CD14-positive monocyte (primary cell): ENCODE measurements around the gene PAMR1. TPM values are rescaled to one million over a fixed set of nuclear protein-coding genes. Genes with fewer than 3 reads are reported as not detected.

Source experiments
- DNase-seq, 3 donors: peaks; one replicate each; pipeline ENCODE4 v3.0.0-alpha.2; 2011 to 2022
- H2AFZ ChIP-seq: 2 replicates; pipeline ENCODE4 v1.6.0; 2012; ENCODE audit warnings: mild to moderate bottlenecking, low read depth, low read length, inconsistent platforms; ENCODE audit not compliant: insufficient read depth, poor library complexity, severe bottlenecking
- H3K27ac ChIP-seq, 2 donors: 1 replicate in 1 of 2; 2 replicates in 1 of 2; pipeline ENCODE4 v1.5.1; 2012 to 2013; ENCODE audit warnings: low read length in 2 of 2, control low read depth in 1 of 2, inconsistent platforms in 1 of 2, low read depth in 1 of 2, mild to moderate bottlenecking in 1 of 2
- H3K27me3 ChIP-seq, 2 donors: one replicate each; pipeline versions ENCODE4 v1.6.0 to v1.6.1; 2011 to 2013; ENCODE audit warnings: low read length in 2 of 2; ENCODE audit not compliant: control insufficient read depth in 2 of 2, insufficient read depth in 2 of 2
- H3K36me3 ChIP-seq, 2 donors: replicated peaks in 1 of 2; 1 replicate in 1 of 2; 2 replicates in 1 of 2; pipeline versions ENCODE4 v1.5.1 to v1.6.1; 2012 to 2013; ENCODE audit warnings: low read length in 2 of 2, control low read depth in 1 of 2, inconsistent platforms in 1 of 2, mild to moderate bottlenecking in 1 of 2; ENCODE audit not compliant: insufficient read depth in 2 of 2, control insufficient read depth in 1 of 2
- H3K4me1 ChIP-seq, 2 donors: 1 replicate in 1 of 2; 2 replicates in 1 of 2; pipeline versions ENCODE4 v1.5.1 to v1.6.1; 2012 to 2013; ENCODE audit warnings: low read length in 2 of 2, control low read depth in 1 of 2, inconsistent platforms in 1 of 2, mild to moderate bottlenecking in 1 of 2, moderate library complexity in 1 of 2; ENCODE audit not compliant: insufficient read depth in 2 of 2, control insufficient read depth in 1 of 2
- H3K4me2 ChIP-seq: replicated peaks from 2 replicates; pipeline ENCODE3; 2012; ENCODE audit warnings: low read length, moderate library complexity, mild to moderate bottlenecking; ENCODE audit not compliant: poor library complexity, severe bottlenecking; ENCODE audit errors: extremely low read depth
- H3K4me3 ChIP-seq, 3 experiments: fragments of 200-600 bp in 1 of 3; sonication (generic) in 1 of 3; replicated peaks in 1 of 3; 1 replicate in 2 of 3; 2 replicates in 1 of 3; pipeline ENCODE4 v1.5.1; 2011 to 2013; ENCODE audit warnings: low read length in 3 of 3, mild to moderate bottlenecking in 3 of 3, control low read depth in 2 of 3, low read depth in 2 of 3, inconsistent platforms in 1 of 3, moderate library complexity in 1 of 3
- H3K79me2 ChIP-seq: 2 replicates; pipeline ENCODE4 v1.6.0; 2012; ENCODE audit warnings: mild to moderate bottlenecking, control low read depth, inconsistent platforms, low read length, moderate library complexity; ENCODE audit not compliant: insufficient read depth
- H3K9ac ChIP-seq: 2 replicates; pipeline ENCODE4 v1.6.0; 2017; ENCODE audit warnings: low read length, mild to moderate bottlenecking; ENCODE audit not compliant: insufficient read depth, poor library complexity, severe bottlenecking
- H3K9me3 ChIP-seq, 2 donors: replicated peaks in 1 of 2; 1 replicate in 1 of 2; 2 replicates in 1 of 2; pipeline versions ENCODE4 v1.5.1 to v1.6.1; 2012 to 2013; ENCODE audit warnings: low read length in 2 of 2, control low read depth in 1 of 2; ENCODE audit not compliant: control insufficient read depth in 1 of 2, insufficient read depth in 1 of 2
- H4K20me1 ChIP-seq: 2 replicates; pipeline ENCODE4 v1.6.0; 2012; ENCODE audit warnings: mild to moderate bottlenecking, low read length, control low read depth, moderate library complexity; ENCODE audit not compliant: insufficient read depth
- H3K27ac Mint-ChIP-seq, 7 donors: one replicate each; pipeline ENCODE4 v1.8.0; 2020; ENCODE audit warnings: mild to moderate bottlenecking in 7 of 7, mixed read lengths in 7 of 7, moderate library complexity in 6 of 7, inconsistent platforms in 2 of 7
- H3K27me3 Mint-ChIP-seq, 3 donors: one replicate each; pipeline ENCODE4 v1.8.0; 2021 to 2022; ENCODE audit warnings: low read depth in 3 of 3, mild to moderate bottlenecking in 3 of 3, mixed read lengths in 3 of 3, moderate library complexity in 3 of 3, inconsistent platforms in 1 of 3
- H3K36me3 Mint-ChIP-seq, 2 donors: one replicate each; pipeline ENCODE4 v1.8.0; 2020; ENCODE audit warnings: mixed read lengths in 2 of 2, inconsistent platforms in 1 of 2, mild to moderate bottlenecking in 1 of 2
- H3K4me1 Mint-ChIP-seq: one replicate; pipeline ENCODE4 v1.8.0; 2020; ENCODE audit warnings: mild to moderate bottlenecking, mixed read lengths
- H3K4me3 Mint-ChIP-seq, 2 donors: one replicate each; pipeline ENCODE4 v1.8.0; 2020; ENCODE audit warnings: mild to moderate bottlenecking in 2 of 2, mixed read lengths in 2 of 2, moderate library complexity in 1 of 2
- H3K9me3 Mint-ChIP-seq, 7 donors: one replicate each; pipeline ENCODE4 v1.8.0; 2020 to 2022; ENCODE audit warnings: mixed read lengths in 7 of 7, mild to moderate bottlenecking in 6 of 7, moderate library complexity in 6 of 7, inconsistent platforms in 2 of 7
- CTCF ChIP-seq: fragments of 200-600 bp; IDR thresholded peaks from one replicate; pipeline ENCODE4 v1.8.0; 2022; ENCODE audit warnings: antibody characterized with exemption, mild to moderate bottlenecking
- WGBS: methylation state at CpG from one replicate; pipeline ENCODE4 v1.1.5; 2013; ENCODE audit warnings: missing lambda C conversion rate; ENCODE audit not compliant: insufficient coverage; 5-methylcytosine and 5-hydroxymethylcytosine counted together
- intact Hi-C, 2 donors: fragments of 100-400 bp; cut with micrococcal nuclease; formaldehyde crosslinking; loops; one replicate each; pipeline versions ENCODE4 v1.15.0 to v1.15.1; 2023
- polyA plus RNA-seq, 3 donors: library from polyadenylated mRNA; depleted of rRNA in 1 of 3; unstranded in 2 of 3; stranded (reverse) in 1 of 3; fragments of 300-500 nt in 2 of 3; fragments of >200 nt in 1 of 3; fragmentation: Illumina TruSeq in 2 of 3; gene quantifications; 1 replicate in 2 of 3; 2 replicates in 1 of 3; pipeline ENCODE4 v1.2.3, GENCODE V29; 2012 to 2021

The PAMR1 gene
- polyA plus RNA-seq, 3 donors: not detected

GRCh38 chr11:35477901-35478300, 47.5 kb downstream of the PAMR1 start:
- DNase-seq: no peak
- no peak overlapping the region for H3K27ac ChIP-seq
- H2AFZ ChIP-seq: no peak overlapping the region
- Mint-ChIP-seq H3K4me1 (no peaks in the 10 kb centered on the region), H3K27ac (no peak overlapping the region), H3K36me3 (no peaks in the 10 kb centered on the region), H3K9me3 (peaks cover 8 to 27% (median 21%) of the 10 kb centered on the region in 7 donors), H3K27me3 (peaks cover 7 to 37% (median 18%) of the 10 kb centered on the region in 3 donors), H3K4me3 (peak overlapping the region in 1 of 2 donors; percentile 27)
- H3K9me3 ChIP-seq: peaks cover 0 to 4% of the 10 kb centered on the region in 2 donors
- no peak overlapping the region for H3K4me2 ChIP-seq
- peaks cover under 1 to 7% of the 10 kb centered on the region in 2 donors for H3K27me3 ChIP-seq
- TF ChIP-seq CTCF: no peak
- H3K4me1 ChIP-seq: no peaks in the 10 kb centered on the region
- intact Hi-C loops: no loop called here
- 77% methylated on average over 3 of the region's 4 CpGs for WGBS
- H3K4me3 ChIP-seq: no peak overlapping the region
- H3K79me2 ChIP-seq: no peaks in the 10 kb centered on the region
- H4K20me1 ChIP-seq: no peaks in the 10 kb centered on the region
- no peak overlapping the region for H3K9ac ChIP-seq
- no peaks in the 10 kb centered on the region for H3K36me3 ChIP-seq

GRCh38 chr11:35474688-35475087, 50.7 kb downstream of the PAMR1 start:
- no peaks in the 10 kb centered on the region for H3K36me3 Mint-ChIP-seq
- intact Hi-C loops: no loop called here
- H3K79me2 ChIP-seq: no peaks in the 10 kb centered on the region
- no CpG with 5 or more reads among the region's 4 CpGs for WGBS
- H2AFZ ChIP-seq: no peak overlapping the region
- H3K36me3 ChIP-seq: no peaks in the 10 kb centered on the region
- no peak overlapping the region for H3K27ac Mint-ChIP-seq
- H4K20me1 ChIP-seq: no peaks in the 10 kb centered on the region
- no peaks in the 10 kb centered on the region for H3K4me1 ChIP-seq
- no peak overlapping the region for H3K27ac ChIP-seq
- peaks cover 7 to 28% (median 22%) of the 10 kb centered on the region in 3 donors for H3K27me3 Mint-ChIP-seq
- no peak overlapping the region for H3K4me3 Mint-ChIP-seq
- H3K4me1 Mint-ChIP-seq: no peaks in the 10 kb centered on the region
- no peak overlapping the region for H3K4me2 ChIP-seq
- H3K4me3 ChIP-seq: no peak overlapping the region
- H3K9me3 ChIP-seq: no peaks in the 10 kb centered on the region
- no peak for TF ChIP-seq CTCF
- H3K9ac ChIP-seq: no peak overlapping the region
- H3K27me3 ChIP-seq: peaks cover 0 to 7% of the 10 kb centered on the region in 2 donors
- peaks cover 0 to 12% (median 8%) of the 10 kb centered on the region in 7 donors for H3K9me3 Mint-ChIP-seq
- no peak for DNase-seq
